NCI-H2107 (cell line): ENCODE measurements around the gene TUBG2.
"Not testable (repeated sequence)": the region's sequence is repeated elsewhere in the genome, so short reads cannot be mapped to it uniquely, and the experiment has no call there.

Experiments
- DNase-seq: peaks from one replicate; lab custom pipeline; 2025; lab: John Stamatoyannopoulos, UW

TUBG2 gene

DNA sequence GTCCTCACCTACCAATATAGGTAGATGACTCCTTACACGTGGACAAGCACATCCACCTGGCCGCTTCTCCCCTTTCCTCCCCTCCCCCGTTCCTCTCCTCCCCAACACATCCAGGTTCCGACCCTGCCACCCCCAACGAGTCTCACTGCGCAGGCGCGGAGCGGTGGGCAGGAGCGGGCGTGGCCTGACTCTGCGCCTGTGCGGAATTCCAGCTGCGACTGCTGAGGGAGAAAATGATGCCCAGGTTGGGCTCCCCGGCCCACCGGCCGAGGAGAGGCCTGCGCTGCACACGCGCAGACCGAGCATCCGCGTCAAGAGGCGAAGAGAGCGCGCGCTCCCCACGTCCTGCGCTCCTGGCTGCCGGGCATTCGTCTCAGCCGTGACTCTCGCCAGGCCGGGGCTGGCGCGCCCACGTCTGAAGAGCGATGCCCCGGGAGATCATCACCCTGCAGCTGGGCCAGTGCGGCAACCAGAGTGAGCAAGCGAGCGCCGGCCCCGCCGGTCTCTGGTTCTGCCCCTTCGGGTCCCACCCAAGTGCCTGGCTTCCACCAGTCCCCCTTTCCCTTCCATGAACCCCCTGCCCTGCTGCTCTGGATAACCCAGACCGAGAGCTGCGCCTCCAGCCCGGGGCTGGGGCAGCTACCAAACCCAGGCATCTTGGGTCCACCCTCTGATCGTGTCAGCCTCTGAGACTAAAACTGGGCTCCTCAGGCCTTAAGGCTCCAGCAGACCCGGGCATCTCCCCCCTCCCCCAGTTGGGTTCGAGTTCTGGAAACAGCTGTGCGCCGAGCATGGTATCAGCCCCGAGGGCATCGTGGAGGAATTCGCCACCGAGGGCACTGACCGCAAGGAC lies at the start of gene TUBG2:
TSS of gene TUBG2 (plus strand) at position 206 of the 853 bp plus-strand sequence. CDS start at position 426, 220 bp downstream.
- DNase-seq = peak; percentile 92

DNA sequence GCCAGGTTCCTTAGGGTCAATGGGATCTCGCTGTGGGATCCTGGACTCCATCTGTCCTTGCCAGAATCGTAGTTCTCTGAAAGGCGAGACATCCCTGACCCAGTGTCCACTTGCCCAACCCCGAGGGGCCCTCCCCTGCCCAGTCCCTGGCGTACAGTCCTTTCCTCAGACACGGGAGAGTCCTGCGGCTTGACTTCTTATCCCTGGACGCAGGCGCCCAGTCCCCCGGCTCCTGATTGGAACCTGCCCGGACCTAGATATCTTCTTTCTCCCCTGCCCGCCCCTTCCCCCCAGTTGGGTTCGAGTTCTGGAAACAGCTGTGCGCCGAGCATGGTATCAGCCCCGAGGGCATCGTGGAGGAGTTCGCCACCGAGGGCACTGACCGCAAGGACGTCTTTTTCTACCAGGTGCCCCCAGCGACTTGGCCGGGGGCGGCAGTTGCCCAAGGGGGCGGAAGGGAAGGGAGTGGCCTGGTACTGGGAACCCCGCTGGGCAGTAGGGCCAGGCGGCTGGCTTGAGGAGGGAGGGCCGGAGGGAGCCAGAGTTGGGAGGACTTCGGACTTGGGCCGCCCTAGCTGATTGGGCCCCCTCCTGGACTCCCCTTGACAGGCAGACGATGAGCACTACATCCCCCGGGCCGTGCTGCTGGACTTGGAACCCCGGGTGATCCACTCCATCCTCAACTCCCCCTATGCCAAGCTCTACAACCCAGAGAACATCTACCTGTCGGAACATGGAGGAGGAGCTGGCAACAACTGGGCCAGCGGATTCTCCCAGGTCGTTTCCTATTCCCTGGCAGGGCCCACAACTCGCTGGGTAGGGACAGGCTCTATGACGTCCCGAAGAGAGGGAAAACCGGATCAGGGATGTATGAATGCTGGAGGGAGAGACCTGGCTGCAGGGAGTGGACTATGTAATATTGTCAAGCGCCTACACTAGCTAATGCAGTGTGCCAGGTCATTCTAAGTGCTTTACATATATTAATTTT lies 49.0 kb upstream of the TUBG2 start:
- not testable (repeated sequence) for DNase-seq

DNA sequence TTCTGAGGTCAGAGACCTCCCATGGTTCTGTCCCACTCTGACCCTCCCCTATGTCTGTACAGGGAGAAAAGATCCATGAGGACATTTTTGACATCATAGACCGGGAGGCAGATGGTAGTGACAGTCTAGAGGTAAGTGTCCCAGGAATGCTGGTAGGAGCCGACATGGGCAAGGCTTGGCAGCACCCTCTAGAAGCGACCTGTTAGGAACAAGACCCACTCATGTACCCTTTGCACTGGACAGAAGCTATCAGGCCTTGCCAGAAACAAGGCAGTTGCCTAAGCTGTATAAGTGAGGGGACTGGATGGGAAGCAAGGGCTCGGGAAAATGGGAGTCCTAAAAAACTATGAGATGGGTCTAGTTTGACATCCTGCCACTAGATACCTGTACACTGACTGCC lies 47.1 kb upstream of the TUBG2 start:
- no peak for DNase-seq

DNA sequence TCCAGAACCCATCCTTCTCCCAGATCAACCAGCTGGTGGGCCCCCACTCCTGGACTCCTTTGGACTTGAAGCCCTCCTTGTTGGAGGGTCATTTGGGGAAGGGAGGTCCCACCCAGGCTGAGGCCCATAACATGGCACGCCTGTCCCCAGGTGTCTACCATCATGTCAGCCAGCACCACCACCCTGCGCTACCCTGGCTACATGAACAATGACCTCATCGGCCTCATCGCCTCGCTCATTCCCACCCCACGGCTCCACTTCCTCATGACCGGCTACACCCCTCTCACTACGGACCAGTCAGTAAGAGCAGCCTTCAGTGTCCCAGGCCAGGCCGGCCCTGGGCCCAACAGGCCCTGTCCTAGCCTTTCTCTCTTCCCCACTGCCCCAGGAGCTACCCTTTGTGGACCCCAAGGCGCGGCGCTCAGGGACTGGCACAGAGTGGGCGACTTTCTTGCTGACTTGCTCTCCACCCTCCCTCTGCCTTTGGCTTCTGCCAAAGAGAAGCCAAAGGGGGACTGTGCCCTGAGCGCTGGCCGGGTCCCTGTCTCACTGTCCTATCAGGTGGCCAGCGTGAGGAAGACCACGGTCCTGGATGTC lies 45.3 kb upstream of the TUBG2 start:
- DNase-seq = no peak

DNA sequence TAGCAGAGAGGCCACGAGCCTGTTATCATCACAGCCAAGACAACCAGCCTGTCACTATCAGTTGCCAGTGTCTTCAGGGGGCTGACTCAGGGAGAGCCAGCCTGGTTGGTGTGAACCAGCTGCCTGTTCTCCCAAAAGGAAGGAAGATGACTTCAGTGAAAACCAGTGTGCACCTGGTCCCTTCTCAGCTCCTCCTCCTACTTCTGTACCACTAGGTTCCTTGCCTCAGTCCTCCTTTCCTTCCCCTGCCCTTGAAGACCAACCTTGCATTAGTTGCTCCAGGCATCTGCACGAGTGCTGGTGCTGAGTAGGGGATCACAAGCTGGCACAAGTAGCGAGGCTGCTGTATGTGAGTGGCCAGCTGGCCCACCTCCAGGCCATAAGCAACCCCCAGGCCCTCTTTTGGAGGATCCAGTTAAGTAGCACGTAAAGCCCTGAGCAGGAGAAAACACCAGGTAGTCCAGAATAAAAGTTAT lies 41.1 kb upstream of the TUBG2 start:
- DNase-seq = no peak

DNA sequence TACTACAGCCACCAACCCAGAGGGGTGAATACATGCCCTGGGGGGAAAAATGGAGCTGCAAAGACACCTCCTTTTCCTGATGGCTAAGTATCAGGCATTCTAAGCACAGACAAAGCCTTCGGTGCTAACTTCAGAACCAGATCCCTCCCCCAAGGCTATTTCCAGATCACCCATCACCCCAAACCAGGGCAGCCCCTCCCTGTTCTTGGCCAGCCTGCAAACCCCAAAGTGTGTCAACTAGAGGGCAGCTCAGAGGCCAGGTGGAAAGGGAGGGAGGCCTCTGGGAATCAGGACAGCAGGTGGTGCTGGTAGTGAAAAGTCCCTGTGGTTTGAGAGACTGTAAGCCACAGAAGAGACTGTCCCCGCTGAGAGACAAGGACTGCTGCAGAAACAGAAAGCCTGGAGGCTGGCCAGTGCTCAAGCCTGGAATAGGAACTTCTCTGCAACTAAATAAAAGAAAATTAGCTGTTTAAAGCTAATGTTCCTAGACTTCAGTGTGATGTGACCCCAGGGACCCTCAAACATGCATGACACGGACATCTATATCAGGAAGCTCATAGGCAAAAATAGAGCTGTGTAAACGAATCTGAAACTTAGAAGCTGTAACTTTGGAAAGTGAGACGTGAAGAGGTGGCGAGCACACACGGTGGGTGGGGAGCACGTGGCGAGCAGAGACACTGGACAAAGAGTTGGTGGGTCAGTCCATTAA lies 40.5 kb upstream of the TUBG2 start:
- peak; percentile 66 for DNase-seq

DNA sequence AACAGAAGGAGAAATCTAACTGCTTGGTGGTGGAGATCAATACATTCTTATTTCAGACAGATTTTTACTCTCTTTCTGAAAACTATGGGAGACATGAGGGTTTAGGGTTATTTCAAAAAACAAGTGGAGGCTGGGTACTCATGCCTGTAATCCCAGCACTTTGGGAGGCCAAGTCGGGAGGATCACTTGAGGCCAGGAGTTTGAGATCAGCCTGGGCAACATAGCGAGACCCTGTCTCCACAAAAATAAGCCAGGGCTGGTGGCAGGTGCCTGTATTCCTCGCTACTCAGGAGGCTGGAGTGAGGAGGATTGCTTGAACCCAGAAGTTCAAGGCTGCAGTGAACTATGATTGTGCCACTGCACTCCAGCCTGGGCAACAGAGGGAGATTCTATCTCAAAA lies 37.1 kb upstream of the TUBG2 start:
- DNase-seq = not testable (repeated sequence)

DNA sequence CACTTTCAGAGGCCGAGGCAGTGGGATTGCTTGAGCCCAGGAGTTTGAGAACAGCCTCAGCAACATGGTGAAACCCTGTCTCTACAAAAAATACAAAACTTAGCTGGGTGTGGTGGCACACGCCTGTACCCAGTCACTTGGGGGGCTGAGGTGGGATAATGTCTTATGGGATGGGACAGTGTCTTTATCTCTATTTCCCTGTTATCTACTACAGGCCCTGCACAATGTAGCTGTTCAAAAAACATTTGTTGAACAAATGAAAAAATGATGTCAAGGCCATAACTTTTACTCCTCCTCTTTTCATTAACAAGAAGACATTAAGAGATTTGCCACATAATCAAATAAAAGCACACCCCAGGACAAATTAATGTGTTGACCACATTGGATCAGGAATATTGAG lies 35.8 kb upstream of the TUBG2 start:
- no peak for DNase-seq

DNA sequence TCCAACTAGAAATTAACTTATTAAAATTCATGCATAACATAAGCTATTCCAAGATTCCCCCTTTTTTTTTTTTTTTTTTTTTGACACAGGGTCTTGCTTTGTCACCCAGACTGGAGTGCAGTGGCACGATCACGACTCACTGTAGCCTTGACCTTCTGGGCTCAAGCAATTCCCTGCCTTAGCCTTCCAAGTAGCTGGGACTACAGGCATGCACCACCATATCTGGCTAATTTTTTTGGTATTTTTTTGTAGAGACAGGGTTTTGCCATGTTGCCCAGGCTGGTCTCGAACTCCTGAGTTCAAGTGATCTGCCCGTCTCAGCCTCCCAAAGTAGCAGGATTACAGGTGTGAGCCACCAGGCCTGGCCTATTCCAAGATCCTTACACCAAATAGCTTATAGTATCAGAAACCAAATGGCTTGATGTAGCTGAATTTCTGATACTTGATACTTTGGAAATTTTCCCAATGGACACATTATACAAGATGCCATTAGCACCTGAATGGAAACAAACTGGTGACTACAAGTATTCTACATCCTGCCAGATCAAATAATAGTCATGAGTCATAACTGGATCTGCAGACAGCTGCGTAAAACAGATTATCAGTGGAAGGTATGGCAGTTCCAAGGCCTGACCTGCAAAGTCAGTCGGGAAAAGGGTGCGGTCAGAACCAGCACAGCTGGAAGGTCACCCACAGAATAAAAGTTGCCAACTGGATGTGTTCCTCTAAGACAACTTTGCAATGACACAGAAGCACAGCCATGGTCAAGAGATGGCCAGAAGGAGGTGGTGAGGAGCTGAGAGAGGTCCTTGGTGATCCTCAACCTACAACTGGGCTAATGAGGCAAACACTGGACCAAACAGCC lies 35.1 kb upstream of the TUBG2 start:
- peak; percentile 62 for DNase-seq

DNA sequence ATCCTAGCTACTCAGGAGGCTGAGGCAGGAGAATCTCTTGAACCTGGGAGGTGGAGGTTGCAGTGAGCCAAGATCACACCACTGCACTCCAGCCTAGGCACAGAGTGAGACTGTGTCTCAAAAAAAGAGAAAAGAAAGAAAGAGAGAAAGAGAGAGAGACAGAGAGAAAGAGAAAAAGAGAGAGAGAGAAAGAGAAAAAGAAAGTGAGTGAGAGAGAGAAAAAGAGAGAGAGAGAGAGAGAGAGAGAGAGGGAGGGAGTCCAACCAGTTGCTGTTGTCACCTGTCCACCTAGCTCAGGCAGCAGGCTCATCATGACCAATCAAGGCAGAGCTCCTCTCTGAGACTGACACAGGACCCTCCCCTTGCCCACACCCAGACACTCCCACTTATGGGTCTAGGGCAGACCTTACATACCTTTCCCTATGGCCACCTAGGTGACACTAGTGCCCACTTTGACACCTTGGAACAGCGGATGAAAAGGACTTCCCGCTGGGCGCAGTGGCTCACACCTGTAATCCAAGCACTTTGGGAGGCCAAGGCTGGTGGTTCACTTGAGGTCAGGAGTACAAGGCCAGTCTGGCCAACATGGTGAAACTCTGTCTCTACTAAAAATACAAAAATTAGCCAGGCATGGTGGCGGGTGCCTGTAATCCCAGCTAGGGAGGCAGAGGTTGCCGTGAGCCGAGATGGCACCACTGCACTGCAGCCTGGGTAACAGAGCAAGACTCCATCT lies 31.9 kb upstream of the TUBG2 start:
- not testable (repeated sequence) for DNase-seq

DNA sequence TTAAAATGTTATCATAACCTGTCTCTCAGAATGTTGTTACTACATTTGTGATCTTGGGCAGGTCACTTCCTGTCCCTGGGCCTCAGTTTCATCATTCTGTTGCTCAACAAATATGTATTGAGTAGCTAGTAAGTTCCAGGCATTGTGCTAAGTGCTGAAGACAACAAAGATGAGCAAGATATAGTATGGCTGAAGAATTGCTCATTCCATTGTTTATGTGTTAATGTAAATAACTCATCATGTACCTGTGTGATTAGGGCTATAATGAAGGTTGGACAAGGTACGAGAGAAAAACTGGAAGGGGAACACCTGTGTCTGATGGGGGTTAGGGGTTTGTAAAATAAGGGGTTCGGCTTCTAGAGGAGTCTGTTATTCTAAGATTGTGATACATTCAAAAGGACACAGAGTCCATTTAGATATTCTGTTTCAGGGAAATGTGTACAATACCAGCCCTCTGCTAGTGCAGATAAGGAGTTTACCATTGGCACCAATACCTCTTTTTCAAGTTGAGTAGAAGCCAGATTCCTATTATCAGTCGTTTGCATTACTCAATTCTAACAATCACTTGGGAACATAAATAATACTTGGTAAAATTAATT lies 29.6 kb upstream of the TUBG2 start:
- DNase-seq = no peak

DNA sequence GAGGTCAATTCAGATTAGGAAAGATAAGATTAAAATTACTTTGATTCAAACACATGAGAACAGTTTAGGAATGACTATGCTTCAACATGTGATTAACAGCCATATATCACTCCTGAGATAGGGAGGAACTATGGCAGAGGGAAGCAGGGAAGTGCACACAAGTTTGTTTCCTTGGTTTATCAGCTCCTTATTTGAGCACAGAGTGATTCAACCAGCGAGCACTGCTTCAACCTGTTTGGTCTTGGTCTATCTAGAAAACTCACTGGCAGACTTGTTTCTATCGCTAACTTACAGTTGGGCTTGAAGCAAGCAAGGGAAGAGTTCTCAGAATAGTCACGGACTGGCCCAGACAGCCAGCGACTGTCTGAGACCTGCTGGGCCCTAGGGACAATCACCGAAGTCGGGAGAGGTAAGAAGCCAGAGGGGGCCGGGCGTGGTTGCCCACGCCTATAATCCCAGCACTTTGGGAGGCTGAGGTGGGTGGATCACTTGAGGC lies 26.1 kb upstream of the TUBG2 start:
- DNase-seq = no peak

DNA sequence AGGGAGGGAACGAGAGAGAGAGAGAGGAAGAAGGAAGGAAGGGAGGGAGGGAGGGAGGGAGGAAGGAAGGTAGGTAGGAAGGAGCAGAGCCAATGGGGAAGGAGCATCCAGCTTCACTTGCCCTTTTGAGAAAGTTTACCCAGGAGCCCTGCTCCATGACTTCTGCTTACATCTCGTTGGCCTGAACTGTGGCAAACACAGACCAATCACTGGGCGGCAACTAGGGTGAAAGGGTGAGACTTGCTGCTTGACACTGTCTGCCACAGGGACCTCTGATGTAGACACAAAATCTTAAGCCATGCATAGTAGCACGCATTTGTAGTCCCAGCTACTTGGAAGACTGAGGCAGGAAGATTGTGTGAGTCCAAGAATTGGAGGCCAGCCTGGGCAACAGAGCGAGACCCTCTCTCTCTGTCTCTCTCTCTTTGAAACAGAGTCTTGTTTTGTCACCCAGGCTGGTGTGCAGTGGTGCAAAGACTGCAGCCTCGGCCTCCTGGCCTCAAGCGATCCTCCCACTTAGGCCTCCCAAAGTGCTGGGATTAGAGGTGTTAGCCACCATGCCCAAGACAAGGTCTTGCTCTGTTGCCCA lies 19.5 kb upstream of the TUBG2 start:
- no peak for DNase-seq

DNA sequence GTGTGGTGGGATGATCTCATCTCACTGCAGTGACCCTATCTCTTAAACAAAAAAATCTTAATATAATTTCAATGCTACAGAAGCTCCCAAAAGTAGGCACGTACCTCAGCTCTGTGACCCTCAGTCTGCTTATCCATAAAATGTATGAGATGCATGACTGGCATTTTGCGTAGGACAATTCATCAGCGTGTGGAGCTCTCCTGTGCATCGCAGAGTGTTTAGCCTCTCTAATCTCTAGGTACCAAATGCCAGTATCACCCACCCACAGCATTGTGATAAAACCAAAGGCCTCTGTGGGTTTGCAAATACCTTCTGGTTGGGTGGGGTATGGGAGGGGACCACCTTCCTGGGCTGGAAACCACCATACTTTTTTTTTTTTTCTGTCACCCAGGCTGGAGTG lies 19.0 kb upstream of the TUBG2 start:
- DNase-seq = no peak

DNA sequence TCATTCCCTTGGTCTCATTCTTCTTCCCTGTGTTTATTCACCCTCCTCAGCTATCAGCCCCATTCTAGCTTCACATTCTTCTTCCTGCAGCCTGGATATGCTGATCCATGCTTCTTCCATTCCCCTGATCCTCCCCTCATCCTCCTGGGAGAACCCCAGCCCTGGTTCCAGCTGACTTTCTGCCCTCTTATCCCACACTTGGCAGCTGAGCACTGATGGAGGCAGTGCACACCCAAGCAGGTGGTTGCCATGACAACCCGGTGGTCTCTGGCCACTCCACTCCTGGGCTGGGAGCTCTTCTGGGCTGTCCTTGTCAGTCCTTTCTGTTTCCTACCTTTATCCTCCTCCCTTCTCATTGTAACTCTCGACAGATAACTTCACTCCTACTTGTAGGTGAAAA lies 16.7 kb upstream of the TUBG2 start:
- no peak for DNase-seq

DNA sequence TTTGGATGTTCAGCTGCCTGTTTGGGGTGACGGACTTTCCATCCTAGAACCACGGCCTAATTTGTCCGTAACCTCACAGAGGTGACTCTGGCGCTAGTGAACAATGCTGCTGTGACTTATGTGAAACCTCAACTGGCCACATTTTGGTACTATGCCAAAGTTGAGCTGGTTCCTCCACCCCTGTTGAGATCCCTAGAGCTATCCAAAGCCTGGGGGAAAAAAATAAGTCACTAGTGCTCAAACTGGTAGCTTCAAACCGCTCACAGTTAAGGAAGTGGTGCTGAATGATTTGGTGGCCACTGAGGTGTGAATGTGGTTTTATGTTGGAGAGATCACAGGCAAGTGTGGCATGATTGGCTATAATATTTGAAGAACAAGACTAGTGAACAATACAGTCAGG lies 11.3 kb upstream of the TUBG2 start:
- no peak for DNase-seq

DNA sequence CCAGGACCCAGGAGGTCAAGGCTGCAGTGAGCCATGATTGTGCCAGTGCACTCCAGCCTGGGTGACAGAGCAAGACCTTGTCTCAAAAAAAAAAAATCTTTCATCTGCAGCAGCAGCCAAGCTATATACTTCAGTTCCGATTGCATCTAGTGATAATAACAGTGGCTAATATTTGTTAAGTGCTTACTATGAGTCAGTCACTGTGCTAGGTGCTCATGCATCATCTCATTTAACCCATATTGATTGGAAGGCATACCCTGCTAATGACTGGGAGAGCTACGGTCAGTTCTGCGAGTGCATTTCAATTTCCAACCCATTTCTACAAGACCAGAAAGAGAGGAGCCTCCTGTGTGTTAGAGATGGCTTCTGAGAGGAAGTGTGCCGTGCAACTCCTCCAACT lies 7.7 kb upstream of the TUBG2 start:
- no peak for DNase-seq

DNA sequence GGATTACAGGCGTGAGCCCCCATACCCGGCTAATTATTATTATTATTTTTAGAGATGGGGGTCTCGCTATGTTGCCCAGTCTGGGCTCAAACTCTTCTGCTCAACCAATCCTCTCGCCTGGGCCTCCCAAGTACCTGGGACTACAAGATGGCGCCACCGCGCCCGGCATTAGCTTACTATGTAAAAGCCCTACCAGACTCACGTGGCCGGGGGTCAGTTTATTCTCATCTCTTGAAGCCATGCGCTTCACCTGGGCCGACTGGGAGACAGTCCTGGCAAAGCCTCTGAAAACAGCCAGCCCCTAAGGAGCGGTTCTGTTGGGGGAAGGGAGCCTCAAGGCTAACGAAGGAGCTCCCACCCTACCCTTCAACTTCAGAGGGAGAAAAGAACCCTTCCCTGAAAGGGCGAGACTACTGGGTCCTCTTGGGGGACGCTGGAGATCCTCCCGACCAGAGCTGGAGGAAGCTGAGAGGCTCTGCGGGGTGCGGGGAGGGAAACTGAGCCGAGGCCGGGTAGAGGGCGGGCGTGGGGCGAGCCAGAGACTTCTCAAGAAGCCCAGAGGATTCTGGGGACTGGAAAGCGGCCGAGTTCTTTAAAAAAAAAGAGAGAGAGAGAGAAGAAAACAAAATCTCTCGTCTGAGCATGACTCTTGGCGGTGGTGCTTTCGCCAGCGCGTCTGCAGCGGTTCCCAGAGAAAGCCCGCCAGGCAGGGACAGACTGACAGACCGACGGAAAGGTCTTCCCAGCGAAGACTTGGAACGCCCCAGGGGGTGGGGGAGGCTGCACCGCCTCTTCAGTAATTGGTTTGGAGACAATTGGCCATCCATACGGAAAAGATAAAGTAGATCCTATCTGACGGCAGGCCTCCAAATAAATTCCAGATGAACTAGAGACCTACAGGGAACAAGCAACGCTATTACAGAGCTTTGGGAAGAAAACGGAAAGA lies 5.6 kb upstream of the TUBG2 start:
- no peak for DNase-seq
